ENCODE measurements around the gene CCDC150. TPM values are rescaled to one million over a fixed set of nuclear protein-coding genes. Genes with fewer than 3 reads are reported as not detected.

CCDC150 gene
- total and polyA plus RNA-seq, 9 of the 15 experiments (the other 6 are each of a cell fraction or from before 2014, with no cell fraction given) = 4.4 to 23.1 (median 11.3) TPM

GRCh38 chr2:196743165-196743564 is 103.7 kb downstream of the CCDC150 start:
- no peak for TF ChIP-seq CHD2 (IDR thresholded peaks at IDR 0.05; ENCODE audit: low read depth, low read length)
- TF ChIP-seq ZNF24 (IDR thresholded peaks at IDR 0.05) = no peak
- TF ChIP-seq MYBL2 (IDR thresholded peaks at IDR 0.05; ENCODE audit: low read depth) = no peak
- no peak for TF ChIP-seq MYBL2 (CRISPR knock-in tag; IDR thresholded peaks at IDR 0.05; ENCODE audit: borderline replicate concordance)
- no peak for TF ChIP-seq GTF2A2 (tag; IDR thresholded peaks at IDR 0.05)
- no peak for TF ChIP-seq TCF15 (CRISPR knock-in tag; IDR thresholded peaks at IDR 0.05)
- no peak for TF ChIP-seq ZNF76 (CRISPR knock-in tag; IDR thresholded peaks at IDR 0.05; ENCODE audit: borderline replicate concordance)
- TF ChIP-seq NR2C2 (CRISPR knock-in tag; IDR thresholded peaks at IDR 0.05) = no peak
- TF ChIP-seq NR2C2 (tag; IDR thresholded peaks at IDR 0.05) = no peak
- no peak for TF ChIP-seq ELF1 (tag; IDR thresholded peaks at IDR 0.05)
- no peak for TF ChIP-seq ZNF3 (CRISPR knock-in tag; IDR thresholded peaks at IDR 0.05)
- TF ChIP-seq RERE (CRISPR knock-in tag; IDR thresholded peaks at IDR 0.05; ENCODE audit: borderline replicate concordance) = no peak
- no peak for TF ChIP-seq GTF2F1 (IDR thresholded peaks at IDR 0.05; ENCODE audit: low read depth, low read length)
- TF ChIP-seq KLF13 (tag; IDR thresholded peaks at IDR 0.05; ENCODE audit: borderline replicate concordance, low read depth) = no peak
- TF ChIP-seq MTA2 (IDR thresholded peaks at IDR 0.05; ENCODE audit: low read depth) = no peak
- TF ChIP-seq BACH1 (tag; IDR thresholded peaks at IDR 0.05) = no peak
- no peak for TF ChIP-seq IFI16 (CRISPR knock-in tag; IDR thresholded peaks at IDR 0.05)
- H3K4me2 ChIP-seq (ENCODE audit: insufficient read depth, low read length) = no peak overlapping the region
- no peaks in the 10 kb centered on the region; a peak in 2 of 5 replicates for H3K4me1 ChIP-seq (replicated peaks in 1 of 2; ENCODE audit: control insufficient read depth in 2 of 2, insufficient read depth in 2 of 2, low read length in 2 of 2)
- DNase-seq (ENCODE audit: extremely low read depth in 1 of 4, low spot score in 3 of 4) (no peak), ATAC-seq (no peak), FAIRE-seq (no peak)
- H4K20me1 ChIP-seq (replicated peaks; ENCODE audit: control insufficient read depth, insufficient read depth, low read length) = no peaks in the 10 kb centered on the region
- CTCF ChIA-PET (ENCODE audit: low intra/inter-chr PET ratio) = no interaction called here
- intact Hi-C loops (cut with micrococcal nuclease) (no loop called here), in situ Hi-C loops (cut with MboI) (loop anchor here (25.0 kb wide), 1 partner anchor 606 kb away; no protein-coding TSS in a partner anchor)
- no peak overlapping the region for H2AFZ ChIP-seq (ENCODE audit: low read depth, low read length)
- H3K9me3 ChIP-seq (replicated peaks; ENCODE audit: control insufficient read depth, insufficient read depth, low read depth, low read length) = no peaks in the 10 kb centered on the region
- BruUV-seq (replicated peaks) = no TSS peak
- no peaks in the 10 kb centered on the region for H3K9me1 ChIP-seq (ENCODE audit: control insufficient read depth, insufficient read depth, low read length)
- H3K79me2 ChIP-seq (ENCODE audit: control insufficient read depth, insufficient read depth, low read length) = no peaks in the 10 kb centered on the region
- H3K4me3 ChIP-seq = no peak overlapping the region
- 100% methylated on average over 2 of the region's 7 CpGs for WGBS (ENCODE audit: insufficient coverage, low coverage, missing lambda C conversion rate)
- H3K27ac ChIP-seq (ENCODE audit: extremely low read depth, low read depth, low read length) = no peak overlapping the region
- H3K27me3 ChIP-seq (ENCODE audit: control insufficient read depth in 2 of 2, insufficient read depth in 2 of 2, low read length in 2 of 2) = no peaks in the 10 kb centered on the region
- POLR2A ChIA-PET = no interaction called here
- no peak overlapping the region for H3K9ac ChIP-seq (ENCODE audit: insufficient read depth in 1 of 2, low read depth in 2 of 2, low read length in 2 of 2)
- no peaks in the 10 kb centered on the region; the same call in 2 of the 3 replicates for H3K36me3 ChIP-seq (ENCODE audit: control insufficient read depth, insufficient read depth, low read length)

All from K562 (cell line).